DMS53 treated with DMSO at 0.1 percent for 48 hours (cell line): ENCODE data around the gene OVCH2.

Experiments
- DNase-seq: peaks from one replicate; lab custom pipeline; 2025; ENCODE audit not compliant: unreplicated experiment; lab: John Stamatoyannopoulos, UW

The OVCH2 gene

DNA sequence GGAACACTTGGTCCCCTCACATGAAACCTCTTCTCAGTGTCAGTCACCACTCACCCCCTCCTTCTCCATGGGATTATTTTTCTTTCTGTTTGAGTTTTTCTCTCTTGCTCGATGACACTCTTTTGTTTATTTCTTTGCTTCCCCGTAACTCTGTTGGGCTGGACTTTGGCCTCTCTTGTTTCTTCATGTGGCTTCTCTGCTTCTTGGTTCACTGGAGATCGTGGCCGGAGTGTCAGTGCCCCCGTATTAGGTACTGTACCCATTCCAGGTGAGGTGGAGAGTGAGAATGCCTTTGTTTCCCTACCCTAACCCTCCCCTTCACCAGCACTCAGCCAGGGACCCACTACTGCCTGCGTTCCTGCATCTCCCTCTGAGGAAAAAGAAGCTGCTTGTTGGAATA is 65.5 kb downstream of the OVCH2 start:
- DNase-seq: no peak

DNA sequence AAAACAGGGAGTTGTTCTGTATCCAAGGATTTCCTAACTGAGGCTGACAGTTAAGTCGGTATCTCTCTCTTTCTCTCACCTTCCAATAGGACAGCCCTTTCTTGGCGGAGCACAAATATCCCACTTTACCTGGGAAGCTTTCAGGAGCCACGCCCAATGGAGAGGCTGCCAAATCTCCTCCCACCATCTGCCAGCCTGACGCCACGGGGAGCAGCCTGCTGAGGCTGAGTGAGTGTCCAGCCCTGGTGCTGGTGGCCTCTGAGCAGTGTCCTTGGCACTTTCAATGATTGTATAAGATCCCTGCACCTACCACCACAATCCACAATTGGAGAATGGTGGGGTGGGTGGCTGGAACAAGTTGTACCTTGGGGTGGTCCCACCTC is 66.6 kb downstream of the OVCH2 start:
- no peak for DNase-seq
